NCI-H1436 treated with DMSO at 0.1 percent for 48 hours (cell line): ENCODE data around the gene CEP85L.

Experiments
- DNase-seq: peaks from one replicate; lab custom pipeline; 2025; lab: John Stamatoyannopoulos, UW

CEP85L gene

GRCh38 chr6:118579786-118580185 is 71.6 kb downstream of the CEP85L start:
- DNase-seq, result no peak

DNA sequence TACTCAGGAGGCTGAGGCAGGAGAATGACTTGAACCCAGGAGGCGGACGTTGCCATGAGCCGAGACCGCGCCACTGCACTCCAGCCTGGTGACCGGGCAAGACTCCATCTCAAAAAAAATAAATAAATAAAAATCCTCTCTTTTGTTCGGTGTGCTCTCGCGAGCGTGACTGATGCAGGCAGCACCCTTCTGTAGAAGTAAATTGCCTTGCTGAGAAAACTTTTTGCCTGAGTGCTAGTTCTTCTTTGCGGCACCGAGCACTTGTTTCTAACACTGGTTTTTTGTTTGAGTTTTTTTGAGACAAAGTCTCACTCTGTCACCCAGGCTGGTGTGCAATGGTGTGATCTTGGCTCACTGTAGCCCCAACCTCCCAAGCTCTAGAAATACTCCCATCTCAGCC is 72.8 kb downstream of the CEP85L start:
- no peak for DNase-seq

DNA sequence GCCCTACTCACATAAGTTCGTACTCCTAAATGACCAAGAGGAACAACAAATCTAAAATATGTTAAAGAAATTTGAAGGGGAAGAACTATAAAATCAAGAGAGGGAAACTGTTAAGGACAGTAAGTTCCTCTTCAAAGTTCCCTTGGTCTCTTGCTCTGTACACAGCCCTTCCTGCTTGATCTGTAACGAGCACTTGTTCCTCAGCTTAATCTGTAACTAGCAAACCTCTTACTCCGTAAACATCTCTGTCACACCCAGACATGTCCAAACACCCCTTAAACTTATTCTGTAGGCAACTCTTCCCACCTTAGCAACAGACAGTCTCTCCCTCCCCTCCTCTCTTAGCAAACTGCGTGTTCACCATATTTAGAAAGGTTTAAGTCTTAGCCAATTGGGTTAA is 73.4 kb downstream of the CEP85L start:
- DNase-seq, result no peak

DNA sequence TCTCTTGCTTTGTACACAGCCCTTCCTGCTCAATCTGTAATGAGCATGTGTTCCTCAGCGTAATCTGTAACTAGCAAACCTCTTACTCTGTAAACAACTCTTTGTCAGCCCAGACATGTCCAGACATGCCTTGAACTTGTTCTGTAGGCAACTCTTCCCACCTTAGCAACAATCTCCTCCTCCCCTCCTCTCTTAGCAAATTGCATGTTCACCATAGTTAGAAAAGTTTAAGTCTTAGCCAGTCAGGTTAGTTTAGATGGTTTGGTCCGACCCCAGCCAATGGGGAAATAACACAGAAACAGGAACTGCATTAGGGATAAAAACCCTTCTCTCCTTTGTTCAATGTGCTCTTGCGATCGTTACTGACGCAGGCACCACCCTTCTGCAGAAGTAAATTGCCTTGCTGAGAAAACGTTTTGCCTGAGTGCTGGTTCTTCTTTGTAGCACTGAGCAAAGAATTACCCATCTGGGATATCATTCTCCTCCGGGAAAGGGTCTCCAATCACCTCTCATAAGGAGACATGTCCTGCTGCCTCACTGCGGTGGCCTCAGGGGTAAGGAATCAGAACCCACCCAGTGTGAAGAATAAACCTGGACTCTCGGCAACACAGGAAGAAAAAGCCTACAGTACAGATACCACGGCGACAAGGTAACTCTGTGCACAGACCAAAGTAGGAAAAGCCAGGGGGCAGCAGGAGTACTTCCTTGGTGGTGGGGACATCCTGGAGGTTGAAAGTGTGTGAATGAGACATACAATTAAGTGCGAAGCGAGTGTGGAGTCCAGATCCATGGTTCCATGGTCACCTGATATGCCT is 77.1 kb downstream of the CEP85L start:
- DNase-seq, result no peak

DNA sequence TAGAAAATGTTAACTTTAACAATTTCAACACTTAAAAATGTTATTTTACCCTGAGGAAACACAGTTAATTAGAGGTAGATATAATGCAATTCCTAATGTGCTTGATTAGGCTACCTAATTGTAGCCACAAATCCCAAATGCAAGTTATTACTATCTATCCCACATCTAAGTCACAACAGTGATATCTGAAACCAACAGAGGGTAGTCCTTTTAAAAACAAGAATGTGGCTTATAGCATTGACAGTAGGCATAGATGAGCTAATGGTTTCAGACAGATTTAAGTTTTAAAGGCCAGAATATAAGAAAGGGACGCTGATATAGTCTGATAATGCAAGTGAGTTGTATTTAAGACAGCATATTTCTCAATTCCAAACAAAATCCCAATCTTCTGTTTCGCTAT is 80.3 kb downstream of the CEP85L start:
- DNase-seq, result no peak

DNA sequence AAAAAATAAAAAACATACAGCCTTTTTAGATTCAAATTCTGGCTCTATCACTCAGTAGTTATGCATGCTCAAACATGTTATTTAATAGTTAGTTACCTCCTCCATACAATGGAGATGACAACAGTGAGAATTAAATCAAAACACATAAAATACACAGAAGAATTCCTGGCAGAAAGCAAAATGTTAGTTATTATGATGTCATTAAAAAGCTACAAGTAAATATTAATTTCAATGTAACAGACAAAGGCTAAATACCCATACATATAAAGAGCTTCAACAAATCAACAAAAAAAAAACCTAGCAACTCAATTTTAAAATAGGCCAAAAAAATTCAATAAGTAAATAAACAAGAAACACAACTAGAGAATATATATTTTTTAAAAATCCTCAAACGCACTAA is 81.9 kb downstream of the CEP85L start:
- DNase-seq, result no peak

GRCh38 chr6:118567974-118568373 is 83.4 kb downstream of the CEP85L start:
- no peak for DNase-seq

DNA sequence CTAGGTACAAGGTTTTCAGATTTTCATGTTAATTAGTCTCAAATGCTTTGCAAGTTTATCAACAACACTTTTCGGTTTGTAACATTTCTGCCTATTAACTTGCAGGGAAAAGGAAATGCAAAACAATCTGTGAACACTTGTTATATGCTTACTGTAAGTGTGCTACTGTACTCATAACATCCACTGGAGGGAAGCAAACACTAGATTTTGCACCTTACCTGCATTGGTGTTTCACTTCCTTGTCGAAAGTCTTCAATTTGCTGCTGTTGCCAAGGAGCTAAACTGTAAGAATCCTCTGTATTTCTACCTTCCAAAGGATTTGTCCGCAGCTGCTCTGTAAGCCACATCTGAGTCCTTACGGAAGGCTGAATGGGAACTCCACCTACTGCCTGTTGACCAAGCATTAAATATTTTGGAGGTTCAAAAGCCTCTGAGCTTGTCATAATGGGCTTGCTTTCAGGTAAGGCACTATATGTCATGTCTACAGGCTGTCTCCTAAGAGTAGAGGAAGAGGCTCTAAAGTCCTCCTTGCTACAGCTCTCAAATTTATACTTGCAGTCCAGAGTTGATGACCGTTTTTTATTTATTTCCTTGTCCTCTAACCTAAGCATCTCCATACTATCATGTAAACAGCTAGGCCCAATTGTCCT is 86.0 kb downstream of the CEP85L start:
- DNase-seq, result peak; percentile 14

DNA sequence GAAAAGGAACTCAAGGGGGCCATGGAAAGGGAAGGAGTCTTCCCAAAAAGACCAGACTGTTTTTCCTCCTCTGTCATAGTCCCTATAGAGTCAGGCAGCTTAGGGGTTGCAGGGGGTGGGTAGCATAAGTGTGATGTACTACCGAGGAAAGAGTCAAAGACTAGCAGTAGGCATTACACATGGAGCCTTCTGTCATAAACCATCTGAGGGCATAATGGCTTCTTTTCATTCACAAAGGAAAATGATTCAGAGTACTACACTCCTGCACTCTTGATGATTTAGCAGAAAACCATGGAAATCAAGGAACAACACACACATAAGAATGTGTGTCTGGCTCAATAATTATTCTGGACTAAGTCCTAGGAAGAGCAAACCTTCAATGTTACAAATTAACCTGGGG is 88.4 kb downstream of the CEP85L start:
- DNase-seq, result no peak

- no peak for DNase-seq
Observed at GRCh38 chr6:118562248-118562647, 89.1 kb downstream of the CEP85L start.

DNA sequence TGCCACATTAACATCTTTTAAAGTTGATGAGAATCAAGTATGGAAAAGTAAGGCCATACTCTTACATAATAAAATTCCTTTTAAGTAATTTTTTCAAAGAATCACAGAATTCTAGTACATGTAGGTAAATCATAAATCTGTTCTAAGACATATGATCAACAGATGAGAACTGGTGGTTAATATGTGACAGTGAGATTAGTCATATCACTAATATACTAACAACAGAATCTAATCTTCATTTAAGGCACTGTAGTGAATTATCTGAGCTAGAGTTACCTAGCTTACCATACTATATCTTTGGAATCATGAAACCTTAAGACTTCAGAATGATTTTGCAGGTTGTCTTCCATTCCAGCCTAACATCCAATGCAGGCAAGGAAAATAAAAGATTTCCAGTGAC is 91.7 kb downstream of the CEP85L start:
- no peak for DNase-seq

- no peak for DNase-seq
Observed at GRCh38 chr6:118558464-118559217, 92.8 kb downstream of the CEP85L start.

DNA sequence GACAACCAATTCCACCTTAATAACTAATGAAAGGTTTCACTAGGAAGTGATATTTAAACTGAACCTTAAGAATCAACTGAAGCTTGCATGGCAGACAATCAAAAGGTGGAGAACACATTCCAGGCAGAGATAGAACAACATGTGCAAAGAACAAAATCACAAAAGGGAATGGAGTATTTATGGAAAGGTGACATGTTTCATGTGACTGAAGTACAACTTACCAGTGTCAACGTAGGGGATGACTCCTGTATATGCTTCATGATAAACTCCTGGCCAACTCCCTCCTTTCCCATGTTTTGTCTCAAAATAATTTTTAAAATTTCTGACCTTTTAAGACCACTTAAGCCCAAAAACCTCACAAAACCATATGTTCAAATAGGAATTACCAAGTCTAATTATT is 96.7 kb downstream of the CEP85L start:
- DNase-seq, result no peak

GRCh38 chr6:118553132-118553531 is 98.3 kb downstream of the CEP85L start:
- no peak for DNase-seq

GRCh38 chr6:118551063-118552053 is 100.0 kb downstream of the CEP85L start:
- DNase-seq, result no peak

DNA sequence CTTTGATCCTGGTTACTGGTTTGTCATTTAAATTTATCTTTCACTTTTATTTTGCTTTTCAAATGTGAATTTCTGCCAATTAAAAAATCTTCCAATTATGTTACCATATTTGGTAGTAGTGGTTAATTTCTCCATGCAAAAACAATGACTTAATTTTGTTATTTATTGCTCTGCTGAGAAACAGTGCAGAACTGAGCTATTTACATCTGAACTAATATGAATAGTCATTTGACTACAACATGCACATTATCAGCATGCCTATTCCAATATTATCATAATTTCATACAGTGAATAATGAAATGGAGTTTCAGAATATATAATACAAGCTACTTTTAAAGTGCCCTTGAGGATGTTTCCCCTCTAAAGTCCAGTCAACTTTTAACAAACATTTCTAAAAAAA is 102.8 kb downstream of the CEP85L start:
- DNase-seq, result no peak

GRCh38 chr6:118548136-118548535 is 103.3 kb downstream of the CEP85L start, which contains the start of gene PLN:
PLN (plus strand) TSS chr6:118548296; CDS start chr6:118558922, 10,626 bp downstream.
- no peak for DNase-seq

DNA sequence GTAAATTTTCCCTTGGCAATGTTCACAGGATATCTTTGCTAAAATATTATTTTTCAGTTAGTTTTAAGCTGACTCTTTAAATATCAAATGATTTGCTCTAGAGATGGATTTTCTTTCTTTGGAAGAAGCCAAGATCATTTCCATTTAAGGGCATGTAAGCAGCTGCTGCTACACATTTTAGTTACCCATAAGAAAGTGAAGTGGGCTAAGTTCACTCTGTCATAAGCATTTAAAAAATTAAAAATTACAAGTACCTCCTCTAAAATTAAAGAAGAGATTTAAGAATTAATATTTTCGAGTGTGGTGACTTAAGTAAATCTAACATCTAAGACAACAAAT is 104.5 kb downstream of the CEP85L start:
- DNase-seq, result no peak

- no peak for DNase-seq
Observed at GRCh38 chr6:118546164-118546879, 105.1 kb downstream of the CEP85L start.

GRCh38 chr6:118544105-118544504 is 107.3 kb downstream of the CEP85L start:
- no peak for DNase-seq
